NCI-H2107 treated with DMSO at 0.1 percent for 48 hours (cell line): ENCODE measurements around the gene ACTA2.

Experiments used
- DNase-seq: peaks from one replicate; lab custom pipeline; 2025; ENCODE audit not compliant: unreplicated experiment; lab: John Stamatoyannopoulos, UW

Gene ACTA2

DNA sequence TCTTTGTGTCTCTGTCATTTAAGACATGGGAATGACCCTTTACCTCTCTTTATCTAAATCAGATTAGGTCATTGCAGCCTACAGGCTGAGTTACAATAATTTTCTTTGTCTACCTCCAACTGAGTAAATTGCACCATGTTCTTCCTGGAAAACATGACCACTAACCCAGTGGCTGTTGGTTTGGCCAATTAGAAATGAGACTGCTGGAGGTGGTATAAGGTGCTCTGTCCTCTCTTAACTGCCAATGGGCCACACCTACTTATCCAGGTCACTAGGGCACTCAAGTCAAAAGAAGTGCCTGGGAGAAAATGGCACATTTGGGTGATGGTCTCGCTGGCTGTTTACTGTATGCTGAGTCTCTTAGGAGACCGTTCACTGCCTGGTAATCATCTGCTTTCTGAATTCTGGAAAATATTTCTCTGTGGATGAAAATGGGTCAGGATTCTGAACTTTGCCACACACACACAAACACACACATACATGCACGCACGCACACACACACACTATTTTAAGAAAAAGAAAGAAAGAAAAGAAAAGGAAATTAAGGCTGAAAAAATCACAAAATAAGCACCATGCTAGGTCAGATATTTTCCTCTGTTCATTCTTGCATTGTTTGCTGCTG is 56.1 kb downstream of the ACTA2 start:
- no peak for DNase-seq

DNA sequence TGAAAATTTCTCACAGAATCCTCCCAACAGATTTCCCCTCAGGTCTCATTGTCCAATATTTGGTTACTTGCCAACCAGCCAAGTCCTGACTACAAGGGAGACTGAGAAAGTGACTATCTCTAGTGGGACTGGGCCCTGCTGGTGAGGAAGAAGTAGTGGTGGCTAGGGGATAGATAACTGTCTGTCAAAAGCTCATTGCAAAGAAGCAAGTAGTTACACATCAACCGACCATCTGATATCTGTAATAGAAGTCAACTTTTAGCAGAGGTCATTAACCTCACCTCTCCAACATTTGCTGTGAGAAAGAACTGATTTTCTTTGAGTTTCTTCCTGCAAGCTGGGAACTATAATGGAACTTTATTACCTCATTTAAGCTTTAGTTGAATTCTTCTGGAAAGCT is 57.3 kb downstream of the ACTA2 start:
- DNase-seq, result no peak

DNA sequence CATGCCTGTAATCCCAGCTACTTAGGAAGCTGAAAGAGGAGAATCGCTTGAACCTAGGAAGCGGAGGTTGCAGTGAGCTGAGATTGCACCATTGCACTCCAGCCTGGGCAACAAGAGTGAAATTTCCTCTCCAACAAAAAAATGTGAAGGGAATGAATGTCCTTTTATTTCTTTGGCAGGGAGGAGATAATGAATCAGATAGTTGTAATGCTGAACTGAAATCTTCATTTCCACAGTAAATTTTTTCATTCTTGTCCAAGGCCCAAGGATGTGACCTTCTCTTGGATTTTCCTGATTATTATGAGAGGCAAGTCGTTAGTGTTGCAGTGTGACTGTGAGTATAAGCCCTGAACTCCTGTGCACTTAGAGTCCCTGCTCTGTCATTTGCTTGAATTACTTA is 59.0 kb downstream of the ACTA2 start:
- no peak for DNase-seq

DNA sequence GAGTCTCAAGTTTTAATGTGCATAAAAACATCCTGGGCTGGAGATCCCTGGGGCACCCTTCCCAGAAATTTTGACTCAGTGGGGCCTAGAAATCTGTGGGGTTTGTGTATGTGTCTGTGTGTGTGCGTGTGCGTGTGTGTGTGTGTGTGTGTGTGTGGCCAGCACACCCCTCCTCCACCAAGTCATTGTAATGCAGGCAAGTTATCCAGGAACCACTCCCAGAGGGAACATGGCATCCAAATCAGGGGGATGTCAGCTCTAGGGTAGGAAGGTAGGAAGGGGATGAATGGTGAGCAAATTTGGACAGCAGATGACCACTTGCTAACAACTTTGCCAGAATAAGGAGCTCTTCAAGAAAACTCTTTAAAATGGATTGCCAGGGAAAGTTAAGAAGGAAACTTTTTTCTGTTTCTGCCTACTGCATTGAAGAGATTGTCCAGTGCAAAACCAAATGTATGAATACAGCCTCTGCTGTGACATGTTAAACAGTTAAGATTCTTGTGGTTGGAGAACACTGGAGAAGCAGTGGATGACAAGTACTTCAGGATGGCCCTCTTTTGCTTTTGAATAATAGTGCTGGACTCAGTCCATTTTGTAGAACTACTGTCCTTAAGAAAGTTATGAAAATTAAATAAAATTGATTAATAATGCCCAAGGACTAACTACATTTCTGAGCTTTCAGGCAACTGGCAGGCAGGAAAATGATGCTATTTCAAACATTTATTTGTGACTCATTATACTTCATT is 60.2 kb downstream of the ACTA2 start:
- no peak for DNase-seq

GRCh38 chr10:88890681-88891381 is 61.7 kb downstream of the ACTA2 start:
- DNase-seq, result no peak

DNA sequence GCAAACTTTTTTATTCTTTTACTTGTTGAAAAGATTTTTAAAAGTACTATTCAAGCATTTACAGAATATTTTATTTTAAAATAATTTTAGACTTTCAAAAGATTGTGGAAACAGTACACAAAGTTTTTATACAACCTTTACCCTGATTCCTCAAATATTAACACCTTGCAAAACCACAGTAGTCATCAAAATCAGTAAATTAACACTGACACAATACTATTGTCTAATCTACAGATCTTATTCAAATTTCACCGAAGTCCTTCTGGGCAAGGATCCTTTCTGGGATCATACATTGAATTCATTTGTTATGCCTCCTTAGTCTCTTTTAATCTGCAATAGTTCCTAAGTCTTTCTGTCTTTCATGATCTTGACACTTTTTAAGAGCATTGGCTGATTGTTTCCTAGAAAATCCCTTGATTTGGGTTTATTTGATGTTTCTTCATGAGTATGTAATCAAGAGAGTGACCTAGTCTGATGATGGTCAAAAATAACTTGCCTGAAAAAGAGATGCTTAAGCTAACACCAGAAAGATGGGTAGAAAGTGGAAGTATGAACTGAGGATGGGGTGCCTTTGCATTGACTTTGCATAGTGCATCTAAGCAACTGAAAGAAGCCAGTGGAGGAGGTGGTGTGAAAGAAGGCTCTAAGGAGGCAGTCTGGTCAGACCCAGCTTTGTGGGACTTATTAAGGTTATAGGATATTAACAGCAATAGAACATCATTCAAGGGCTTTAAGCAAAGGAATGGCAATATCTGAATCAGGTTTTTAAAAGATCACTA is 62.8 kb downstream of the ACTA2 start:
- no peak for DNase-seq

GRCh38 chr10:88888810-88889445 is 63.6 kb downstream of the ACTA2 start:
- DNase-seq, result no peak

DNA sequence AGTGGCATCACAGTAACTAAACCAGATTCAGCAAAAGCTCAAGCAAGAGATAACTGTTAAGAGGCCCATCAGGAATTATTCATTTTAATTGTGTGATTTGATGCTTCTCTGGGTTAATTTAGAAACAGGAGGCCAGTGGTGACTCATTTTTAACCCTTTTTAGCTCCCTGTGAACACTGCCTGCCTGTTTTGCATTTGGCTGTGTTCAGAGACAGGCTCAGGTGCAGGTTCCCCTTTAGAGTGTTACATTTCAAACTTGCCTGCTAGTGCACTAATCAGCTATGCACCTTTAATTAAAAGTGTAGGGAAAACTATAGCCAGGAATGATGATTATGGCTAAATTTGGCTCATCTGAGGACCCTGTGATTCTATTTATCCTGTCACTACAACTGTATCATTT is 66.0 kb downstream of the ACTA2 start:
- DNase-seq, result no peak
